GM12873 (cell line): ENCODE results near the gene ABL2.

Source experiments
- TF ChIP-seq, protein P1 (sequence below): IDR thresholded peaks from 2 replicates; pipeline ENCODE4 v1.5.1; 2012; ENCODE audit warnings: low read depth, mild to moderate bottlenecking, moderate library complexity, low read length, control low read depth; ENCODE audit not compliant: insufficient read depth; ENCODE audit errors: missing control alignments

Gene ABL2

GRCh38 chr1:179187735-179188471 lies 41.6 kb downstream of the ABL2 start:
- TF ChIP-seq, protein P1, sequence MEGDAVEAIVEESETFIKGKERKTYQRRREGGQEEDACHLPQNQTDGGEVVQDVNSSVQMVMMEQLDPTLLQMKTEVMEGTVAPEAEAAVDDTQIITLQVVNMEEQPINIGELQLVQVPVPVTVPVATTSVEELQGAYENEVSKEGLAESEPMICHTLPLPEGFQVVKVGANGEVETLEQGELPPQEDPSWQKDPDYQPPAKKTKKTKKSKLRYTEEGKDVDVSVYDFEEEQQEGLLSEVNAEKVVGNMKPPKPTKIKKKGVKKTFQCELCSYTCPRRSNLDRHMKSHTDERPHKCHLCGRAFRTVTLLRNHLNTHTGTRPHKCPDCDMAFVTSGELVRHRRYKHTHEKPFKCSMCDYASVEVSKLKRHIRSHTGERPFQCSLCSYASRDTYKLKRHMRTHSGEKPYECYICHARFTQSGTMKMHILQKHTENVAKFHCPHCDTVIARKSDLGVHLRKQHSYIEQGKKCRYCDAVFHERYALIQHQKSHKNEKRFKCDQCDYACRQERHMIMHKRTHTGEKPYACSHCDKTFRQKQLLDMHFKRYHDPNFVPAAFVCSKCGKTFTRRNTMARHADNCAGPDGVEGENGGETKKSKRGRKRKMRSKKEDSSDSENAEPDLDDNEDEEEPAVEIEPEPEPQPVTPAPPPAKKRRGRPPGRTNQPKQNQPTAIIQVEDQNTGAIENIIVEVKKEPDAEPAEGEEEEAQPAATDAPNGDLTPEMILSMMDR = no peak

DNA sequence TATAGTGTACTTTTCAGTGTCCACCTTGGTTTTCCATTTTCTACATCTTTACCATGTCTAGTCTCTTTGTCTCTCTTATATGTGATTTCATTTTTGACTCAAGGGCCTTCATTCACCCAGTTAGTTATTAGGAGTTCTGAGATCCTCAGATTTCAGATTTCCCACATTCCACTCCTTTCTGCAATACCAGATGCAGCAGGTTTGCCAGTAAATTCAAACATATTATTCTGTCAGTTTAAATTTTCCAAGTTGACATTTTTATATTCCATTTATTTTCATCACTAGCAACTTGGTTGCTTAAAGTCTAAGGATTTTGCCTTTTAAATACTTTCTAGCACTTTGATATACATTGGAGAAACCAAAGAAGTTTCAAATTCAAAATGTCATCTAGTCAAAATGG lies 42.4 kb downstream of the ABL2 start:
- TF ChIP-seq, protein P1 = no peak

DNA sequence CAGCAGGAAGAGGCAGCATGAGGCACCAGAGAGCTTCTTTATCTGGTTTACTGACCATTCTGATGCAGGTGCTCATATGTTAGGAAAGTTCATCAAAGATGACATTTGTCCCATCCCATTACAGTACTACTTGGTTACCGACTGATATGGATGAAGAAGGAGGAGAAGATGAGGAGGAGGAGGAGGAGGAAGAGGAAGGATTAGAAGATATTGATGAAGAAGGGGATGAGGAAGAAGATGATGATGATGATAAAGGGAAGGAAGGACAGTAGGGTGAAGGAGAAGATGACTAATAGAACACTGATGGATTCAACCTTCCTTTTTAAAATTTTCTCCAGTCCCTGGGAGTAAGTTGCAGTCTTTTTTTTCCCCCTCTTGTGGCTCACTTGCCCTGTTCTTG lies 45.1 kb downstream of the ABL2 start:
- TF ChIP-seq, protein P1 = no peak

- TF ChIP-seq, protein P1 = no peak
Observed at GRCh38 chr1:179183857-179184256, 45.6 kb downstream of the ABL2 start.

DNA sequence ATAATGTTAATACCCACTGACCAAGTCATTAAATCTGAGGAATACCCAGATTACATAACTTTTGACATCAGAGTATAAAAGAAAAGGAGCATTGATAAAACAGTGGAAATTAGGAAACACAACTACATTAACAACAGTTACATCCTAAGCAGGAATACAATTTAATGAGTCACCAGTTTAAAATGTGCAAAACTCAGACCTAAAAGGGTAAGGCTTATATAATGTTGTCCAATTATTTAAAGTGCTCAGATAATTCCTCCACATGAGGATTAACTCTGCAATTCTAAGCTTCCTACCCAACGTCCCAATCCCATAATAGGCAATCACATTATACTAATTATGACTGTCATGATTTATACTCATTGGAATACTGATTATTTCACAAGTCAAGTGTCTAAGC lies 50.5 kb downstream of the ABL2 start:
- TF ChIP-seq, protein P1 = no peak

DNA sequence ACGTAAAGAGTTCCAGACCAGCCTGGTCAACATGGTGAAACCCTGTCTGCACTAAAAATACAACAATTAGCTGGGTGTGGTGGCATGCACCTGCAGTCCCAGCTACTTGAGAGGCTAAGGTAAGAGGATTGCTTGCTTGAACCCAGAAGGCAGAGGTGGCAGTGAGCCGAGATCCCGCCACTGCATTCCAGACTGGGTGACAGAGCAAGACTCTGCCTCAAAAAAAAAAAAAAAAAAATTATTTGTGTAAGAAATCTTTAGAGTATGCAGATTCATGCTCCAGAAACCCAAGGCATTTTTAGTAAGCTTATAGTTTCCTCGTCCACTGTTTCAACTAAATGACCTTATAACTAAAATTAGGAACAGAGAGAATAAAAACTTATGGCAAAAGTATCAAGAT lies 51.3 kb downstream of the ABL2 start:
- TF ChIP-seq, protein P1 = no peak

- TF ChIP-seq, protein P1 = no peak
Observed at GRCh38 chr1:179177615-179178014, 51.9 kb downstream of the ABL2 start.

GRCh38 chr1:179177182-179177581 lies 52.3 kb downstream of the ABL2 start:
- TF ChIP-seq, protein P1 = no peak
